ENCODE data around the gene PYGL.
A peak's percentile ranks its signal among the peaks of the same experiment; 100 is the strongest.

Gene PYGL

GRCh38 chr14:50855558-50855957, 88.7 kb downstream of the PYGL start:
- ChIA-PET POLR2A (interaction anchor here (0.6 to 7.8 kb wide), 4 partner anchors 24 to 949 kb away, joined by 5 to 37 read pairs (median 8); partner anchors contain the start of gene NIN), CTCF (interaction anchor here (1.0 to 7.5 kb wide), 9 partner anchors 9 to 78 kb away, joined by 3 to 76 read pairs (median 5); no protein-coding TSS in a partner anchor)
- WGBS (ENCODE audit: insufficient coverage): 80% methylated on average over 1 of the region's 1 CpG
- peaks cover 8 to 46% (median 45%) of the 10 kb centered on the region in 4 experiments for H3K4me1 ChIP-seq (ENCODE audit: control extremely low read depth in 1 of 4, control insufficient read depth in 4 of 4, insufficient read depth in 4 of 4, low read length in 3 of 4)
- no peak overlapping the region for H3K4me3 ChIP-seq (ENCODE audit: control insufficient read depth in 1 of 7, extremely low read depth in 1 of 7, insufficient read depth in 4 of 7, low read depth in 2 of 7, low read length in 6 of 7)
- DNase-seq: peak in 2 of 3 donors; percentile 34 to 44
- H3K27me3 ChIP-seq (replicated peaks in 2 of 5; ENCODE audit: control insufficient read depth in 4 of 5, insufficient read depth in 5 of 5, low read length in 4 of 5): no peaks in the 10 kb centered on the region
- H3K27ac ChIP-seq (ENCODE audit: insufficient read depth in 1 of 2, low read depth in 1 of 2, low read length in 2 of 2, poor library complexity in 1 of 2, severe bottlenecking in 2 of 2): peak overlapping the region in 1 of 2 experiments; percentile 47
- H3K36me3 ChIP-seq (ENCODE audit: control insufficient read depth in 4 of 4, insufficient read depth in 4 of 4, low read length in 3 of 4): no peaks in the 10 kb centered on the region
- H3K9me3 ChIP-seq (ENCODE audit: control extremely low read depth in 1 of 5, control insufficient read depth in 4 of 5, insufficient read depth in 2 of 5, low read depth in 1 of 5, low read length in 4 of 5): no peaks in the 10 kb centered on the region
